ENCODE measurements around the gene MVD.

GRCh38 chr16:88705801-88706228 is 42.9 kb upstream of the MVD start:
- TF ChIP-seq CTCF (conservative IDR thresholded peaks at IDR 0.05; ENCODE audit: low read depth, low read length) (no peak), EZH2 (IDR thresholded peaks at IDR 0.05; ENCODE audit: low read length, unreplicated experiment) (no peak)
